K562 (cell line): Measurements from ENCODE around the gene MAPK8IP1. TPM values are rescaled to one million over a fixed set of nuclear protein-coding genes. Genes with fewer than 3 reads are reported as not detected.

Experiments used
- BHLHE40 ChIP-seq: IDR thresholded peaks from 2 replicates; pipeline ENCODE4 v1.6.1; 2011; ENCODE audit warnings: low read length, improper control_type of control experiment
- CREBBP ChIP-seq: IDR thresholded peaks from one replicate; pipeline ENCODE4 v1.6.1; 2012; ENCODE audit warnings: low read depth, mild to moderate bottlenecking, control low read depth, inconsistent platforms, low read length
- HOXB6 ChIP-seq: fragments of 250-450 bp; sonication (Bioruptor Pico); IDR thresholded peaks from 2 replicates; pipeline ENCODE4 v1.5.1; 2022; ENCODE audit warnings: mild to moderate bottlenecking, borderline replicate concordance
- MAFK ChIP-seq: IDR thresholded peaks from 2 replicates; pipeline ENCODE4 v1.6.1; 2011; ENCODE audit warnings: low read length, improper control_type of control experiment
- NBN ChIP-seq: fragments of 450-650 bp; IDR thresholded peaks from 2 replicates; pipeline ENCODE4 v1.6.1; 2016; ENCODE audit warnings: low read depth, mild to moderate bottlenecking
- NCOA1 ChIP-seq: fragments of 450-650 bp; IDR thresholded peaks from 2 replicates; pipeline ENCODE4 v1.6.1; 2016; ENCODE audit warnings: low read depth
- NFYB ChIP-seq: IDR thresholded peaks from 2 replicates; pipeline ENCODE4 v1.6.1; 2011; ENCODE audit warnings: mild to moderate bottlenecking, moderate library complexity; ENCODE audit not compliant: insufficient read length; ENCODE audit errors: extremely low read depth
- PREB ChIP-seq: sonication (generic); formaldehyde crosslinking; IDR thresholded peaks from 2 replicates; pipeline ENCODE4 v1.8.1; 2023; ENCODE audit warnings: mild to moderate bottlenecking, missing genetic modification reagents
- RAD51 ChIP-seq: fragments of 450-650 bp; IDR thresholded peaks from 2 replicates; pipeline ENCODE4 v1.7.1; 2016; ENCODE audit warnings: low read depth, mild to moderate bottlenecking, borderline replicate concordance
- RBM22 ChIP-seq: fragments of 200-400 bp; formaldehyde crosslinking; IDR thresholded peaks from 2 replicates; pipeline ENCODE4 v1.6.1; 2018; ENCODE audit warnings: low read length, low read depth; ENCODE audit not compliant: poor library complexity, severe bottlenecking
- RERE ChIP-seq: sonication (generic); formaldehyde crosslinking; IDR thresholded peaks from 2 replicates; pipeline ENCODE4 v1.8.0; 2023; ENCODE audit warnings: missing genetic modification reagents, mild to moderate bottlenecking, borderline replicate concordance
- ZFP91 ChIP-seq: sonication (generic); formaldehyde crosslinking; IDR thresholded peaks from 2 replicates; pipeline ENCODE4 v1.8.0; 2022; ENCODE audit warnings: mild to moderate bottlenecking, missing genetic modification reagents
- ZSCAN32 ChIP-seq: fragments of 450-650 bp; formaldehyde crosslinking; IDR thresholded peaks from 2 replicates; pipeline ENCODE4 v1.4.0; 2020; ENCODE audit warnings: mild to moderate bottlenecking, moderate library complexity
- polyA plus RNA-seq, 8 experiments: library from polyadenylated mRNA; depleted of rRNA in 4 of 8; stranded (reverse) in 5 of 8; unstranded in 3 of 8; fragments of >200 nt; fragmentation: Nextera tagmentation in 2 of 8; fragmentation: Illumina TruSeq in 1 of 8; extraction: Ambion mirVana in 2 of 8; extraction: Trizol in 1 of 8; gene quantifications; 2 replicates each; pipeline versions ENCODE4 v1.2.1 to v1.2.3, GENCODE V29; 2011 to 2014; ENCODE audit warnings: inconsistent platforms in 1 of 8, missing spikeins in 1 of 8
- total RNA-seq, 7 experiments: library from RNA; depleted of rRNA in 6 of 7; stranded (reverse); fragments of >200 nt in 6 of 7; fragmentation: Illumina TruSeq in 2 of 7; extraction: Trizol in 2 of 7; gene quantifications; 2 replicates each; pipeline versions ENCODE4 v1.2.1 to v1.2.3, GENCODE V29; 2011 to 2021; ENCODE audit warnings: low replicate concordance in 1 of 7

The MAPK8IP1 gene
- total and polyA plus RNA-seq, 9 of the 15 experiments (the other 6 are each of a cell fraction or from before 2014, with no cell fraction given): 0.13 to 6.9 (median 2.5) TPM

- TF ChIP-seq RERE (CRISPR knock-in tag): no peak
- TF ChIP-seq ZSCAN32 (CRISPR knock-in tag): no peak
- TF ChIP-seq NCOA1: no peak; the same call in 1 of the 2 replicates
- no peak for TF ChIP-seq PREB (CRISPR knock-in tag)
- TF ChIP-seq NFYB: no peak
- TF ChIP-seq ZFP91: no peak
- no peak for TF ChIP-seq RBM22
- no peak for TF ChIP-seq MAFK
- TF ChIP-seq HOXB6 (CRISPR knock-in tag): no peak
- TF ChIP-seq RAD51: 0 out of 2 replicates have a peak, but pooled peaks have one; percentile 17
- TF ChIP-seq CREBBP: no peak
- TF ChIP-seq NBN: 0 out of 2 replicates have a peak, but pooled peaks have one; percentile 20
- TF ChIP-seq BHLHE40: no peak
Observed at GRCh38 chr11:45917623-45918330, 32.3 kb downstream of the MAPK8IP1 start, which contains the start of gene PEX16 (continued).
